HG02763 (cell line): ENCODE results near the gene SLC22A12.
"Not testable (repeated sequence)": the region's sequence is repeated elsewhere in the genome, so short reads cannot be mapped to it uniquely, and the experiment has no call there.

Experiments
- ATAC-seq: cut with Tn5 transposase; IDR thresholded peaks from one replicate; pipeline ENCODE4 v1.9.1; 2021; ENCODE audit warnings: mild to moderate bottlenecking, moderate library complexity; ENCODE audit not compliant: unreplicated experiment

The SLC22A12 gene

GRCh38 chr11:64590763-64591221, at the start of gene SLC22A12:
Gene SLC22A12, plus strand, starts transcription at chr11:64591220. Its CDS starts 337 bp downstream, at chr11:64591557.
- ATAC-seq, result no peak

GRCh38 chr11:64542172-64543125, 48.6 kb upstream of the SLC22A12 start:
- no peak for ATAC-seq

GRCh38 chr11:64543818-64544217, 47.2 kb upstream of the SLC22A12 start:
- no peak for ATAC-seq

GRCh38 chr11:64544616-64545296, 46.3 kb upstream of the SLC22A12 start:
- ATAC-seq, result no peak

GRCh38 chr11:64545619-64546018, 45.4 kb upstream of the SLC22A12 start:
- no peak for ATAC-seq

GRCh38 chr11:64546176-64546575, 44.8 kb upstream of the SLC22A12 start:
- ATAC-seq, result no peak

- ATAC-seq, result no peak
Measured at GRCh38 chr11:64546600-64546999, 44.4 kb upstream of the SLC22A12 start.

GRCh38 chr11:64549969-64550368, 41.1 kb upstream of the SLC22A12 start:
- no peak for ATAC-seq

- ATAC-seq, result no peak
Measured at GRCh38 chr11:64553554-64554201, 37.3 kb upstream of the SLC22A12 start.

GRCh38 chr11:64556044-64556720, 34.8 kb upstream of the SLC22A12 start:
- ATAC-seq, result no peak

- no peak for ATAC-seq
Measured at GRCh38 chr11:64556721-64557250, 34.2 kb upstream of the SLC22A12 start.

GRCh38 chr11:64558065-64558745, 32.8 kb upstream of the SLC22A12 start:
- ATAC-seq, result no peak

GRCh38 chr11:64558869-64559268, 32.2 kb upstream of the SLC22A12 start:
- ATAC-seq, result no peak

- ATAC-seq, result no peak
Measured at GRCh38 chr11:64559351-64560138, 31.5 kb upstream of the SLC22A12 start.

- no peak for ATAC-seq
Measured at GRCh38 chr11:64560139-64560771, 30.8 kb upstream of the SLC22A12 start.

GRCh38 chr11:64560941-64561340, 30.1 kb upstream of the SLC22A12 start:
- no peak for ATAC-seq

GRCh38 chr11:64561429-64561828, 29.6 kb upstream of the SLC22A12 start:
- ATAC-seq, result not testable (repeated sequence)

GRCh38 chr11:64561984-64562722, 28.9 kb upstream of the SLC22A12 start:
- no peak for ATAC-seq
